ENCODE measurements around the gene DCUN1D2.

DCUN1D2 gene

GRCh38 chr13:113520571-113520970 is 30.1 kb upstream of the DCUN1D2 start:
- in situ Hi-C loops (cut with HindIII; ENCODE audit: low sequenced_read_pairs): no loop called here

- in situ Hi-C loops (cut with HindIII; ENCODE audit: low sequenced_read_pairs): no loop called here
Observed at GRCh38 chr13:113519556-113519955, 29.0 kb upstream of the DCUN1D2 start.

- in situ Hi-C loops (cut with HindIII; ENCODE audit: low sequenced_read_pairs): no loop called here
Observed at GRCh38 chr13:113518076-113518803, 27.7 kb upstream of the DCUN1D2 start.

DNA sequence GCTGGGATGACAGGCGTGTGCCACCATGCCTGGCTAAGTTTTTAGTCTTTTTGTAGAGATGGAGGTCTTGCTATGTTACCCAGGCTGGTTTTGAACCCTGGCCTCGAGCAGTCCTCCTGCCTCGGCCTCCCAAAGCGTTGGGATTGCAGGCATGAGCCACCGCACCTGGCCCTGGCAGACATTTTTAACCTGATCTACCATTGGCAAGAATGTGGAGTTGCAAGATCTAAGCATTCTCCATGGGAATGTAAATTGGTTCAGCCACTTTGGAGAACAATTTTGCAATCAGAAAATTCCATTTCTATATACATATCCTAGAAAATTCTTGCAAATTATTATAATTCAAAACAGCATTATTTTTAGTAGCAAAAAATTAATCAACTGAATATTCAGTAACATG is 24.3 kb upstream of the DCUN1D2 start:
- in situ Hi-C loops (cut with HindIII; ENCODE audit: low sequenced_read_pairs): loop anchor here (5.0 kb wide), 1 partner anchor 108 kb away; no protein-coding TSS in a partner anchor

DNA sequence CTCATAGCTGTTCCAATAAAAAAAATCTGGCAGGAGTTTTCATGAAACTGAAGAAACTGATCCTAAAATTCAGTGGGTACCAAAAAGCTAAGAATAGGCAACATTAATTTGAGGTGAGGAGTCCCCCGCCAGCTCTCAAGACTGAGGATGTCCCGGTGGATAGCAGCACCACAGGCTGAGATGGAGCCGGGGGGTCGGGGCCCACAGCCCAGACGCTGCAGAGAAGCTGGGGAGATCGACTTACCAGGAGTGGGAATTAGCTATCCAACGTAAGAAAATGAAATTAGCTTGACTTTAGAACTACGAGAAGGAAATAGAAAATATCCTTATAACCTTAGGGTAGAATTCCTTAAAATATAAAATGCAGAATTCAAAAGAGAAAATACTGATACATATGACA is 23.2 kb upstream of the DCUN1D2 start:
- in situ Hi-C loops (cut with HindIII; ENCODE audit: low sequenced_read_pairs): loop anchor here (5.0 kb wide), 1 partner anchor 106 kb away; no protein-coding TSS in a partner anchor

- in situ Hi-C loops (cut with HindIII; ENCODE audit: low sequenced_read_pairs): loop anchor here (5.0 kb wide), 1 partner anchor 104 kb away; no protein-coding TSS in a partner anchor
Observed at GRCh38 chr13:113511361-113511760, 20.9 kb upstream of the DCUN1D2 start.

- in situ Hi-C loops (cut with HindIII; ENCODE audit: low sequenced_read_pairs): loop anchor here (5.0 kb wide), 1 partner anchor 104 kb away; no protein-coding TSS in a partner anchor
Observed at GRCh38 chr13:113510871-113511270, 20.4 kb upstream of the DCUN1D2 start.

DNA sequence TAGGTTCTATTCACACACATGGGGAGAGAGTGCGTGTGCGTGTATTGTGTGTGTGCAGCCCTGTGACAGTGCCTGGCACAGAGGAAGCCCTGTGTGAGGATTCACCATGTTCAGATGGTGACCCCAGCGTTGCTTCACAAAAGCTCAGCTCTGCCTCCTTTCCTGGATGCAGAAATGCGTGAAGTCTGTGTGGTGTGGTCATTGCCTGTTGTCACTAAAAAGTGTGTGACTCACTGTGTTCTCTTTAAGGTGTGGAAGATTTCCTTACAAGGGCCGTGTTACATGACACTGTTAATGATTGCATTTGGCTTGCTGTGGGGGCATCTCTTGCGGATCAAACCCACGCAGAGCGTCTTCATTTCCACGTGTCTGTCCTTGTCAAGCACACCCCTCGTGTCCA is 19.5 kb upstream of the DCUN1D2 start:
- in situ Hi-C loops (cut with HindIII; ENCODE audit: low sequenced_read_pairs): loop anchor here (5.0 kb wide), 2 partner anchors 52 to 103 kb away; no protein-coding TSS in a partner anchor

DNA sequence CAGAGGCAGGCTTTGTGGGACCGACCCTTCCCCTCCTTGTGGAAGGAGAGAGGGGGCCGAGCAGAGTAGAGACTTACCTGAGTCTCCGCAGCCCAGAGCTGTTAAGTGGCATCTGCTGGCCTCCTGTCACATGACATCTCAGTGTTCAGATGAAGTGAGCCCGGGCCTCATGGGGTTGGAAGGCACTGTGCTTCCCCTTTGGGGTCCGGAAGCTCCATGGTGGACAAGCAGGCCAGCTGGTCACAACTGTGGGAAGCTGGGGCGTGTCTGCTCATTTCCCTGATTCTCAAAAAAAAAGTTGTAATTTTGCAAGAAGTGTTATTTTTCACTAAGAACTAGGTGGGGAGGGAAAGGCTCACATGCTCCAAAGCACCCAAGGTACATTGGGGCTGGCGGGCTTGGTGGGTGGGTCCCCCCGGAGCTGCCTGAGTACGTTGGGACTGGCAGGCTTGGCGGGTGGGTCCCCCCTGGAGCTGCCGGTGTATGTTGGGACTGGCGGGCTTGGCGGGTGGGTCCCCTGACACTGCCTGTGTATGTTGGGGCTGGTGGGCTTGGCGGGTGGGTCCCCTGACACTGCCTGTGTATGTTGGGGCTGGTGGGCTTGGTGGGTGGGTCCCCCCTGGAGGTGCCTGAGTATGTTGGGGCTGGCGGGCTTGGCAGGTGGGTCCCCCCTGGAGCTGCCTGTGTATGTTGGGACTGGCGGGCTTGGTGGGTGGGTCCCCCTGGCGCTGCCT is 18.2 kb upstream of the DCUN1D2 start:
- in situ Hi-C loops (cut with HindIII; ENCODE audit: low sequenced_read_pairs): loop anchor here (5.0 kb wide), 1 partner anchor 54 kb away; no protein-coding TSS in a partner anchor

GRCh38 chr13:113507505-113508345 is 17.2 kb upstream of the DCUN1D2 start:
- in situ Hi-C loops (cut with HindIII; ENCODE audit: low sequenced_read_pairs): loop anchor here (5.0 kb wide), 1 partner anchor 55 kb away; no protein-coding TSS in a partner anchor

DNA sequence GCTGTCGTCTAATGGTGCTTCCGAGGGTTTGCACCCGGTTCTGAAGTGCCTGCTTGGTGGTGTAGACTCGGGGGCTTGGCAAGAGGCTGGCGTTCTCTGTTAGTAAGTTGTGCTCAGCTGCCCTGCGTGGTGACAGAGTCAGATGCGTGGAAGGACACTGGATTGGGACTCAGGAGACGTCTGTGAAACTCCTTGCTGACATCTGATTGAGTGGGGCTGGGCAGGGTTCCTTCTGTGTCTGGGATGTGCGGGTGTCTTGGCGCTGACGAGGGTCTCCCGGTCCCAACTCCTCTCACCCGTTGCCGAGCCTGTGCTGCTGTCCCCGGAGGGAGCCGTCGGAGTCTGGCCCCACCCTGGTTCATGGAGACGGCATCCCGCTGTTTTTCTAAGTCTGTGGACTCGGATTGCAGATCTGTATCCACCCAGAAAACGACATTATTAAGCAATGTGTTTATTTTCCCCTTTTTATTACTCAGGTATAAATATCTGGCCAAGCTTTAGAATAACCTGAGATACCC is 16.4 kb upstream of the DCUN1D2 start:
- in situ Hi-C loops (cut with HindIII; ENCODE audit: low sequenced_read_pairs): loop anchor here (5.0 kb wide), 1 partner anchor 55 kb away; no protein-coding TSS in a partner anchor

DNA sequence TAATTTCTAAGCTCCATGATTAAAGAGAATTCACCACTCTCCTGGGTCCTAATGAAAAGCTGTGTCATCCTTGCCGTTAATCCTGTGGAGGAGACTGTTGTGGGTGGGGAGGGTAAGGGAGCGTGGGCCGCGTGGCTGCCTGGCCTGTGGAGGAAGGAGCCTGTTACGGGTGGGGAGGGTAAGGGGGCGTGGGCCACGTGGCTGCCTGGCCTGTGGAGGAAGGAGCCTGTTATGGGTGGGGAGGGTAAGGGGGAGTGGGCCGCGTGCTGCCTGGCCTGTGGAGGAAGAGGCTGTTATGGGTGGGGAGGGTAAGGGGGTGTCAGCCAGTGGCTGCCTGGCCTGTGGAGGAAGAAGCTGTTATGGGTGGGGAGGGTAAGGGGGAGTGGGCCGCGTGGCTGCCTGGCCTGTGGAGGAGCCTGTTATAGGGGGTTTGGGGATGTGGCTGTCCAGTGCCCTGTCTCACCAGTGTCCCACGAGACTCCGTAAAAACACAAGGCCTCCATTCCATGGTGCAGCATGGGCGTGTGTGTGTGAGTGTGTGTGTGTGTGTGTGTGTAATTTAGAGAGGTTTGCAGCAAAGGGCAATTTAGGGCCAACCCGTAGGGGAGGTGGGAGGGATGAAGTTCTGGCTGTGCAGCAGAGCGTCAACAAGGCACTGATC is 15.6 kb upstream of the DCUN1D2 start:
- in situ Hi-C loops (cut with HindIII; ENCODE audit: low sequenced_read_pairs): loop anchor here (5.0 kb wide), 1 partner anchor 56 kb away; no protein-coding TSS in a partner anchor

DNA sequence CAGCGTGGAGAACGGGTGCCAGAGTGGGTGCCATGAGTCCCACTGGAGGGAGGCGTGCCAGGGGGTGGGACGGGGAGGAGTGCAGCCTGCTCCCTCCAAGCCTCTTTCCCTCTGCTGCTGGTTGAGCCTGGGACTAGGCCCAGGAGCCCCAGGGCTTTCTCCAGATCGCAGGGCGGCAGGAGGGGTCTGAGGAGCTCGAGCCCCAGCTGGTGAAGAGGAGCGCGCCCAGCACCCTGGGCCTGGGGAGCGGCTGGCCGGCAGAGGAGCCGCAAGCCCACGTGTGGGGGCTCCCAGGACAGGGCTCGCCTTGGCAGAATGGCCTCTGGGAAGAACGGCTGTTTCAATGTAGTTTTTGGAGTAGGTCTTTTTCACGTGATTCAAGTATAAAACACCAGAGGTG is 12.2 kb upstream of the DCUN1D2 start:
- in situ Hi-C loops (cut with HindIII; ENCODE audit: low sequenced_read_pairs): no loop called here

- in situ Hi-C loops (cut with HindIII; ENCODE audit: low sequenced_read_pairs): no loop called here
Observed at GRCh38 chr13:113500530-113501265, 10.2 kb upstream of the DCUN1D2 start.

DNA sequence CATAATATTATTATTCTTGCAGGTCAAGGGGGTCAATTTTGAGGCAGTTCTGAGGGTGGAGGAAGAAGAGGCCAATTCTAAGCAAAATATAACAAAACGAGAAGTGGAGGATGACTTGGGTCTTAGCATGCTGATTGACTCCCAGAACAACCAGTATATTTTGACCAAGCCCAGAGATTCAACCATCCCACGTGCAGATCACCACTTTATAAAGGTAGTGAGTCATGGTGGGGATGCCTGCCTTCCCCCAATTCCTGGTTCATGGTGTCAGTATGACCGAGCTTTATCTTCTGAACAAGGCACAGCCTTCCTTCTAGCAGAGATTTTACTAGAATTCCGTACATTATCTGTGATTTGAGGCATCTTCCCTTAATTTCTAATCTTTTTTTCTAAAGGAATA is 9.4 kb upstream of the DCUN1D2 start:
- in situ Hi-C loops (cut with HindIII; ENCODE audit: low sequenced_read_pairs): no loop called here

DNA sequence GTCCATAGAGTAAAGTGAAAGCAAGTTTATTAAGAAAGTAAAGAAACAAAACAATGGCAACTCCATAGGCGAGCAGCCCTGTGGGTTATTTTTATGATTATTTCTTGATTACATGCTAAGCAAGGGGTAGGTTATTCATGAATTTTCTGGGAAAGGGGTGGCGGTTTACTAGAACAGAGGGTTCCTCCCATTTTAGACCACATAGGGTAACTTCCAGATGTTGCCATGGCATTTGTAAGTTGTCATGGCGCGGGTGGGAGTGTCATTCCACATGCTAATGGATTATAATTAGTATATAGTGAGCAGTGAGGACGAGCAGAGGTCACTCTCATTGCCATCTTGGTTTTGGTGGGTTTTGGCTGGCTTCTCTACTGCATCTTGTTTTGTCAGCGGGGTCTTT is 8.4 kb upstream of the DCUN1D2 start:
- in situ Hi-C loops (cut with HindIII; ENCODE audit: low sequenced_read_pairs): no loop called here

GRCh38 chr13:113497217-113497616 is 6.7 kb upstream of the DCUN1D2 start:
- in situ Hi-C loops (cut with HindIII; ENCODE audit: low sequenced_read_pairs): no loop called here

- in situ Hi-C loops (cut with HindIII; ENCODE audit: low sequenced_read_pairs): no loop called here
Observed at GRCh38 chr13:113495494-113496210, 5.1 kb upstream of the DCUN1D2 start.
